NT2/D1 (cell line): ENCODE measurements around the gene CCDC24.

Experiments used
- SUZ12 ChIP-seq: IDR thresholded peaks from 2 replicates; pipeline ENCODE4 v1.6.1; 2011; ENCODE audit not compliant: insufficient read length, insufficient read depth; ENCODE audit errors: extremely low read depth
- YY1 ChIP-seq: IDR thresholded peaks from 2 replicates; pipeline ENCODE4 v1.6.1; 2011; ENCODE audit not compliant: insufficient read length, insufficient read depth
- ZNF274 ChIP-seq: IDR thresholded peaks from 2 replicates; pipeline ENCODE4 v1.6.1; 2011; ENCODE audit warnings: mild to moderate bottlenecking, low read depth, low read length

DNA sequence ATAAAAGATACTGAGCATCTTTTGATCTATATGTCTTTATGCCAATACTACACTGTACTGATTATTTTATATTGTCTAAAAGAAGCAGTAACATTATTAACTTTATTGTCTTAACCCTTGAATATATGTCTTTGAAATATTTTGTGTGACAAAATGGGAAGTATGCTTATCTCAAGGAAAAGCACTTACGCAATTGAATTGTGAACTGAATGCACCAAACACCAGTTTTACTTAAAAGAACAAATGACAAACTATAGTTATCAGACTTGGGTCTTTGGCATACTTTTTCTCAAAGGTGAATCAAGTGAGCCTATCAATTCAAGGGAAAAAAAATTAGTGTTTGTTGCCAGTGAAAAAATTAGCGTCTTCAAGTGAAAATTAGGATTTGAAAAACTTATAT, 49.0 kb downstream of the CCDC24 start:
- TF ChIP-seq ZNF274 (no peak), YY1 (no peak), SUZ12 (no peak)
